ENCODE measurements around the gene SRRM3.
"Not testable (repeated sequence)": the region's sequence is repeated elsewhere in the genome, so short reads cannot be mapped to it uniquely, and the experiment has no call there.

The SRRM3 gene

GRCh38 chr7:76259124-76260093 lies 57.7 kb downstream of the SRRM3 start:
- in situ Hi-C loops (cut with HindIII; ENCODE audit: low sequenced_read_pairs) = no loop called here

GRCh38 chr7:76260171-76260703 lies 58.5 kb downstream of the SRRM3 start:
- in situ Hi-C loops (cut with HindIII; ENCODE audit: low sequenced_read_pairs) = no loop called here

- in situ Hi-C loops (cut with HindIII; ENCODE audit: low sequenced_read_pairs) = no loop called here
Measured at GRCh38 chr7:76261329-76261728, 59.6 kb downstream of the SRRM3 start.

- in situ Hi-C loops (cut with HindIII; ENCODE audit: low sequenced_read_pairs) = no loop called here
Measured at GRCh38 chr7:76261931-76262330, 60.2 kb downstream of the SRRM3 start.

GRCh38 chr7:76262683-76263402 lies 61.1 kb downstream of the SRRM3 start:
- in situ Hi-C loops (cut with HindIII; ENCODE audit: low sequenced_read_pairs) = no loop called here

GRCh38 chr7:76265299-76265698 lies 63.6 kb downstream of the SRRM3 start:
- in situ Hi-C loops (cut with HindIII; ENCODE audit: low sequenced_read_pairs) = no loop called here

- in situ Hi-C loops (cut with HindIII; ENCODE audit: low sequenced_read_pairs) = no loop called here
Measured at GRCh38 chr7:76267107-76267893, 65.6 kb downstream of the SRRM3 start.

- in situ Hi-C loops (cut with HindIII; ENCODE audit: low sequenced_read_pairs) = no loop called here
Measured at GRCh38 chr7:76267894-76268183, 66.1 kb downstream of the SRRM3 start.

- in situ Hi-C loops (cut with HindIII; ENCODE audit: low sequenced_read_pairs) = no loop called here
Measured at GRCh38 chr7:76268376-76268775, 66.7 kb downstream of the SRRM3 start.

GRCh38 chr7:76269895-76270294 lies 68.2 kb downstream of the SRRM3 start:
- in situ Hi-C loops (cut with HindIII; ENCODE audit: low sequenced_read_pairs) = no loop called here

GRCh38 chr7:76271384-76271783 lies 69.7 kb downstream of the SRRM3 start:
- in situ Hi-C loops (cut with HindIII; ENCODE audit: low sequenced_read_pairs) = not testable (repeated sequence)

GRCh38 chr7:76272142-76272541 lies 70.4 kb downstream of the SRRM3 start:
- in situ Hi-C loops (cut with HindIII; ENCODE audit: low sequenced_read_pairs) = no loop called here

GRCh38 chr7:76272851-76273497 lies 71.3 kb downstream of the SRRM3 start:
- in situ Hi-C loops (cut with HindIII; ENCODE audit: low sequenced_read_pairs) = no loop called here

GRCh38 chr7:76273503-76273902 lies 71.8 kb downstream of the SRRM3 start:
- in situ Hi-C loops (cut with HindIII; ENCODE audit: low sequenced_read_pairs) = no loop called here

- in situ Hi-C loops (cut with HindIII; ENCODE audit: low sequenced_read_pairs) = no loop called here
Measured at GRCh38 chr7:76278540-76278939, 76.8 kb downstream of the SRRM3 start.

GRCh38 chr7:76280408-76280807 lies 78.7 kb downstream of the SRRM3 start:
- in situ Hi-C loops (cut with HindIII; ENCODE audit: low sequenced_read_pairs) = no loop called here

- in situ Hi-C loops (cut with HindIII; ENCODE audit: low sequenced_read_pairs) = no loop called here
Measured at GRCh38 chr7:76281006-76281705, 79.5 kb downstream of the SRRM3 start.

GRCh38 chr7:76281706-76282343 lies 80.1 kb downstream of the SRRM3 start:
- in situ Hi-C loops (cut with HindIII; ENCODE audit: low sequenced_read_pairs) = no loop called here
